Kidney epithelial cell (primary cell): Measurements from ENCODE around the gene FGF18. TPM values are rescaled to one million over a fixed set of nuclear protein-coding genes. Genes with fewer than 3 reads are reported as not detected.

Source experiments
- DNase-seq: peaks from one replicate; pipeline ENCODE4 v3.0.0-alpha.2; 2010; ENCODE audit warnings: low read depth
- H3K27me3 ChIP-seq: 2 replicates; pipeline ENCODE4 v1.6.0; 2011; ENCODE audit warnings: low read length; ENCODE audit not compliant: control insufficient read depth, insufficient read depth
- H3K36me3 ChIP-seq: 2 replicates; pipeline ENCODE4 v1.5.1; 2011; ENCODE audit warnings: low read length; ENCODE audit not compliant: control insufficient read depth, insufficient read depth
- H3K4me3 ChIP-seq: 2 replicates; pipeline ENCODE4 v1.5.1; 2011; ENCODE audit warnings: low read depth, mild to moderate bottlenecking, control low read depth, low read length
- CTCF ChIP-seq: IDR thresholded peaks from 2 replicates; pipeline ENCODE4 v1.5.1; 2011; ENCODE audit warnings: mild to moderate bottlenecking, moderate library complexity, low read length, control low read depth, inconsistent platforms; ENCODE audit not compliant: insufficient read depth, poor library complexity, severe bottlenecking
- total RNA-seq: library from RNA; depleted of rRNA; stranded (reverse); fragments of >200 nt; gene quantifications from 2 replicates; pipeline ENCODE4 v1.2.3, GENCODE V29; 2015

FGF18 gene
- total RNA-seq, 1 donor from 2014 or later: not detected

GRCh38 chr5:171386006-171386671 lies 33.3 kb upstream of the FGF18 start:
- Histone ChIP-seq H3K36me3 (peaks cover 1% of the 10 kb centered on the region), H3K27me3 (no peaks in the 10 kb centered on the region), H3K4me3 (no peak overlapping the region)
- no peak for DNase-seq
- no peak for TF ChIP-seq CTCF

DNA sequence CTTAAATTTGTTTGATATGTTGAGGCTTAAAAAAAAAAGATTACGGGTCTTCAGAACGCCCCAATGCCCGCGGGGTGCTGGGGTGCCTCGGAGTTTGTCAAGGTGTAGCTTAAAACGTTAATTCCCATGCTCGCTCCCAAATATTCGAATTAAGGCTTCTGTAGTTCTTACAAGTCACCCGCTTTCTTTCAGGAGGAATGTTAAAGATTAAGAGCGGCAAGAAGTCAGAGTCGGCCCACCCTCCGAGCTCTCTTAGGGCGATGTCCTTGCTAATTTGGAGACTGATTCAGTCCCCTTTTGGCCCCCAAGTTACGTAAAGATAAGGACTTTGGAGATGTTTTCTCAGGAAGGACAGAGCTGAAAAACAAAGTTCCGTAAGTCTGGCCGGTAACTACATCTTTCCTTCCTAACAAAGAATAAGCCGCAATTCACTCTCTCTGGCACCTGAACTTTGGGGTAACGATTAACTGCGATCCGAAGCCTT lies 32.5 kb upstream of the FGF18 start:
- DNase-seq: no peak
- TF ChIP-seq CTCF: no peak
- Histone ChIP-seq H3K4me3 (peak overlapping the region; percentile 98), H3K36me3 (peaks cover 2% of the 10 kb centered on the region), H3K27me3 (no peaks in the 10 kb centered on the region)

- H3K36me3 ChIP-seq: peaks cover 3% of the 10 kb centered on the region
- no peaks in the 10 kb centered on the region for H3K27me3 ChIP-seq
- peak within 1 kb of the TSS; percentile 98 for H3K4me3 ChIP-seq
- peak; percentile 83 for DNase-seq
- no peak for TF ChIP-seq CTCF
These were observed 32.0 kb upstream of the FGF18 start, which contains the start of gene NPM1 for GRCh38 chr5:171387345-171387969. TSS of gene NPM1 (plus strand) at chr5:171387849. CDS start at chr5:171387949, 100 bp downstream.

DNA sequence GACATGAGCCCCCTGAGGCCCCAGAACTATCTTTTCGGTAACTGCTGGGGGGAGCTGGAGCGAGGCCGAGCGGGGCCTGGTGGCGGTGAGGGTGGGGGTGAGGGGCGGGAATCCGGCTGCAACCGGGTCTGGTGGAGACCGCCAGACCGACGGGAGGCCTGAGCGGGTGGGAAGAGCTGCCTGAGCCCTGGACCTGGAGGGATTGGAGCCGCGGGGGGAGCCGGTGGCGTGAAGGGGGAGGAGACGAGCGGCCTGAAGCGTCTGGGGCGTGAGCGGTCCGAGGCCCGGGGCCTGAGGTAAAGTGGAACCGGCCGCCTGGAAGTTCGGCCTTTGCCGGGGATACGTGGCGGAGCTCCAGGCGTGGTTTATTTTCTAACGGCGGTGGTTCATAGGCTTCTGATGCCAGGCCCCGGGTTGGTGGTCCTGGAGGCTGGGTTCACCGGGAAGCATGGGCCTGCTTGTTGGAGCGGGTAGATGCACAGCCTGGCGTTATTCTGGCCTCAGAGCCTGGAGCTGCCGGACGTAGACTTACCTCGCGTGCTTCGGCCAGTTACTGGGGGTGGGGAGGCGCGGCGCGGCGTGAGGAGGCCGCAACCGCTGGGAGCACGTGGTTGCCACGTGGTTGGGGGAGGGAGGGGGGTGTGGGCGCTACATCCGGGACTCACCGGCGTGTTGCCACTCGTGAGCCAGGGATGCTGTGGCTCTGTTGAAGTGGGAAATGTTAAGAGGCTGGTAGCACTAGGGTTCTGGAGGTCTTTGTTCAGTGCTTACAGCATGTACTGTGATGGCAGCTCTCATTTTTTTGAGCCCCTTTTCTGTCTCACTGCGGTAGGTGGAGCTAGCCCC lies 31.3 kb upstream of the FGF18 start:
- Histone ChIP-seq H3K4me3 (peak overlapping the region; percentile 98), H3K27me3 (no peaks in the 10 kb centered on the region), H3K36me3 (peaks cover 3% of the 10 kb centered on the region)
- TF ChIP-seq CTCF: no peak
- DNase-seq: no peak

DNA sequence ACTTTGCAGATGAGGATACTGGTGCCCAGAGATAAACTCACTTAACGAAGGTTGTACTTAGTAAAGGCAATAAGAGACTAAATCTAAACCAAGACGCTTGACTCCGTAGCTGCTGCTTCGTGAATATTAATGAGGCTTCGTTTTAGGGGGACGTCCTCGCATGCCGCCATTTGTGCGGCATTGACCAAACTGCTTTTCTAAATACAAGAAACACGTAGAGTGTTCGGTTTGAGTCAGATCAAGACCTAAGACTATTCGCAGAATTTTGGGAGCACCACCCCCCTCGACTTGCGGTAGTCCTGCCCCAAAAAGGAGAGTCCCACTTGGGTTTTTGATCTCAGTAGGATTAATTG lies 30.7 kb upstream of the FGF18 start:
- H3K36me3 ChIP-seq: peaks cover 3% of the 10 kb centered on the region
- no peaks in the 10 kb centered on the region for H3K27me3 ChIP-seq
- H3K4me3 ChIP-seq: peak overlapping the region; percentile 98
- no peak for TF ChIP-seq CTCF
- DNase-seq: no peak
